Measurements from ENCODE around the gene EBP.
"Not testable (repeated sequence)": the region's sequence is repeated elsewhere in the genome, so short reads cannot be mapped to it uniquely, and the experiment has no call there.

EBP gene

DNA sequence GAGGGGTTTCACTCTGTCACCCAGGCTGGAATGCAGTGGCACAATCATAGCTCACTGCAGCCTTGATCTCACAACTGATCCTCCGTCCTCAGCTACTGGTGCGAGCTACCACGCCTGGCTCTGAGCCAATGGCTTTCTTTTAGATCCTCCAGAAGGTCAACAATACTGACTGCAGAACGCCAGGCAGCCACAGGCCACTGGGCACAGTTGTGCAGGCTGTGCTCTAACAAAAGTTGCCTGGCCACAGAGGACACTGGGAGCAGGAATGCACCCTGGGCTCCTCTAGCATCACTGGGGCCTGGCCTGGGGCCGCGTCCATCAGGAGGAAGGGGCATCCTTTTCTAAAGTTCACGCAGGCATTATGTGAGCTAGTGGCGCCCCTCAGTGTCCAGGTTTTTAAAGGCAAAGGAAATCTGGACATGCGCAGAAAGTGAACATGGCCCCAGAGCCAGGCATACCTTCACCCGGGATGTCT lies 27.7 kb upstream of the EBP start:
- DNase-seq (ENCODE audit: low read depth, low spot score) = no peak

DNA sequence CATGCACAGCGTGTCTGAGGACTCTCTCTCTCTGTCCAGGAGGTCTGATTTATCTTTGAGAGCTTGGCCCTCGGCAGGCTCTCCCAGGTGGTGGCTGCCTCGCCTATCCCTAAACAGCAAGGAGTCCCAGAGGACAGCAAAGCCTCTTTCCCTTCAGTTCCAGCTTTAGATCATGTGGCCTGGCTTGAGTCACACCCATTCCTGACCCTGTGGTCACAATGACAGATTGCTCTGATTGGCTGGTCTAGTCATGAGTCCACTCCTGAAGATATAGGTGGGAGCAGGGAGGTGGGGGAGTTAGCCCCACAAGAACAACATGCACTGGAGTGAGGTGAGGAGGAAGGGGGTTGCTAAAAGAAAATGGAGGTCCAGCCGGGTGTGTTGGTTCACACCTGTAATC lies 24.9 kb upstream of the EBP start:
- DNase-seq (ENCODE audit: low read depth, low spot score) = no peak

DNA sequence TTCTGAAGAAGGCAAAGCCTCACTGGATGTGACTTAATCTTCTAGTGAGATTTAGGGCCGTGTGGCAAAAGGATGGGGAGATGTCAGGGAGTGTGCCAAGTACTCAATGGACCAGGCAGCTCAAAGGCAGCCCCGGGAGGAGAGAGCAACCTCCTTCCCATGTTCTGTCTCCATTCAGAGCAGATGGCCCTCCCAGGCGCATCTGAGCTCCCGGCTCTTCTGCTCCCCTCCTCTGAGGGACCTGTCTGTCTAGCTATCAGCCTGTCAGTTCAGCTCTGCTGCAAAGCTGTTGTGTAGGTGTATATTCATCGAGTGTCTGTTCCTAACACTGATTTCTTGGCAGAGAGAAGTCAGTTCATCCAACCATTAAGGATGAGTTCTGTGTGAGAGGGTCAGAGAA lies 23.7 kb upstream of the EBP start:
- no peak for DNase-seq (ENCODE audit: low read depth, low spot score)

DNA sequence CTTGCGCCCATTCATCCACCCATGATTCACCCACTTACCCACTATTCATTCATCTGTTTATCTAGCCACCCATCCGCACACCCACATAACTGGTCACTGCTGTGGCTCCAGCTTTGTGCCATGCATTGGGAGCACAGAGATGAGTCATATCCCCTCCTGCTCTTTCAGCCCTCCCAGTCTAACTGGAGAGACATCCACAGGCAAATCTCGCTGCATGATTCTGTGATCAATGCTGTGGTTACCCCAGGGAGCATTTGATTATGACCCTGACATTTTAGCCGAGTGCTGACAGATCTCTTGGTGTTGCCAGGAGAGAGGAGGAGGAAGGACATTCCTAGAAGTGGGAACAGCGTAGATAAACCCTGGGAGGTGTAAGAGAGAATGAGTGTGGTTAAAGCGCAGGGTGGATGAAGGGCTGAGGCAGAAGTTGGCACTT lies 23.2 kb upstream of the EBP start:
- DNase-seq (ENCODE audit: low read depth, low spot score) = no peak

DNA sequence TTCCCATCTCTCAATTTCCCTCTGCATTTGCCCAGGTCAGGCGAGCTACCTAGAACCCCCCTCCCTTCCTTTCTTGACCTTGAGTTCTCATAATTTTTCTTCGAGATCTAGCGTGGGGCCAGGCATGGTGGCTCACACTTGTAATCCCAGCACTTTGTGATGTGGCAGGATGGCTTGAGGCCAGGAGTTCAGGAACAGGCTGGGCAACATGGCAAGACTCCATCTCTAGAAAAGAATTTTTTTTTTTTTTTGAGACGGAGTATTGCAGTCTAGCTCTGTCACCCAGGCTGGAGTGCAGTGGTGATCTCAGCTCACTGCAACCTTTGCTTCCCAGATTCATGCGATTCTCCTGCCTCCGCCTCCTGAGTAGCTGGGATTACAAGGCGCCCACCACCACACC lies 17.3 kb upstream of the EBP start:
- no peak for DNase-seq (ENCODE audit: low read depth, low spot score)

DNA sequence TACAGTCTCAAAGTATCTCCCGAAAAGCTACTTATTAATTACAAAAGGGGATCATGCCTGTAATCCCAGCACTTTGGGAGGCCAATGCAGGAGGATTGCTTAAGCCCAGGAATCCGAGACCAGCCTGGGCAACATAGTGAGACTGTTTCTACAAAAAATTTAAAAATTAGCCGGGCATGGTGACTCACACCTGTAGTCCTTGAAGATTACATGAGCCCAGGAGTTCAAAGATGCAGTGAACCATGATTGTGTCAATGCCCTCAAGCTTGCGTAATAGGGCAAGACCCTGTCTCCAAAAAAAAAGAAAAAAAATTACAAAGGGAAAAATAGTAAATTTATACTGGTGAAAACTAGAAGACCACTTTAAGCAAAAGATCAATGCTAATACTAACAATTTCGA lies 16.1 kb upstream of the EBP start:
- DNase-seq (ENCODE audit: low read depth, low spot score) = no peak

DNA sequence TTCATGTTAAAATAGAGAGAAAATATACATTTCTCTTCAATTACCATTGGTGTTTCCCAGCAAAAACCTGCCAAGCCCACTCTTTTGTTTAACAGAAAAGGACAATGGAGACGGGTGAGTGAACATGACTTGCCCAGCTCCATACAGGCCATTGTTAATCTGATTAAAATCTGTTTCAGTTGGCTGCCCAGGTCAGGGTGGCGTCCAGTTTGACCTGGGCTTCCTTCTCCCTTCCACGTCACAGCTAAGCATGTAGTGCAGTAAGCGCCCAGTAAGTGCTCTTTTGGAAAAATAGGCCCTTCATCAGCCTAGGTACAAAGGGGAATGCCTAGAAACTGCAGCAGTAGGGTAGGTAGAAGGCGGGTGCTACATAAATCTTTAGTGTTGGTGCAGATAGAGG lies 14.4 kb upstream of the EBP start:
- no peak for DNase-seq (ENCODE audit: low read depth, low spot score)

DNA sequence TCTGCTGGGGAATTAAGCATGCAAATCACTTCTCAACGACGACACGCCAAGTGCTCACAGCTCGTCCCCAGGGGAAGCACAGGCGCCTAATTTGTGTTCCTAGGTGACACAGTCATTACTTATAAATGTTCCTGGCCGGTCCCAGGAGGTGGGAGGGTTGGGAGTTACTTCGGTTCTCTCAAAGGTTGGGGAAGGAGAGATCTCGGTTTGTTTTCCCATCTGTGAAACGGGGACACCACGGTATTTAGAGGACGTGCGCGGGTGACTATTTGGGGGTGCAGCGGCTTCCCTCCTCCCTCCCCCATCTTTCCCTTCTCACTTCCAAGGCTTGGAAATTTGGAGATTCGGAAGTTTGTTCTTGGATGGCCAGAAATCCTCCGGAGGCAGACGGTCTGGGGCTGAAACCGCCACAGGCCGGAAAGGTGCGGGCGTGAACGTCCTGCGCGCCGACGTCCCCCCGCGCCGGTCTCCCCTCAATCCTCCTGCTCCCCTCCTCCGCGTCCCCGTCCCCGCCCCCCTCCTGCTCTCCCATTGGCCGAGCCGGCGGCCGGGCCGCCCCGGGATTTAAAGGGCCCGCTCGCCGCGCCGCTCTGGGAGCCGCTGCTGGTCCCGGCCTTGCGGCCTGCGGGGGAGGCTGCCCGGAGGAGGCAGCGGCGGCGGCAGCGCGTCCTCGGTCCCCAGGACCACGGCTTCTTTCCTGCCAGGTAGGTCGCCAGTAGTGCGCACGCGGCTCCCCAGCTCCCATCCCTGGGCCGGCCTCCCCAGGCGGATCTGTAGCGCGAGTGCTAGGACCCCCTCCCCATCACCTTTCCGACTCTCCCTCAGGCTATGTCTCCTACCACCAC lies 13.0 kb upstream of the EBP start, which contains the start of gene PORCN:
Gene PORCN (plus strand): TSS at position 593 of the 845 bp plus-strand sequence. CDS start 829 bp downstream, outside the sequence.
- no peak for DNase-seq (ENCODE audit: low read depth, low spot score)

DNA sequence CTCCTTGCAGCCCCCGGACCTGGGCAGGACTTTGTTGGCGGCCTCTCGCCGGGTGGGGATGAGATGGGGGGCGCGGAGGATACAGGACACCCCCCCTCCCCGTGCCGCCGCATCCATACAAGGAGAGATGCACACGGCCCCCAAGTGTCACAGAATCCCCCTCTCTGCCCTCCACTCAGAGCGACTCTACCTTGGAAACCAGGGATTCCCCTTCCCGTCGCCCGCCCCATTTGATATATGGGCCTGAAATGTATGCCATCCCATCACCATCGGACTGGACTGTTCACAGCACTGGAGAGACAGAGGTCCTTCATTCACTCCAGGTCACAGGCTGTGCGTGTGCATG lies 12.4 kb upstream of the EBP start:
- DNase-seq (ENCODE audit: low read depth, low spot score) = no peak

DNA sequence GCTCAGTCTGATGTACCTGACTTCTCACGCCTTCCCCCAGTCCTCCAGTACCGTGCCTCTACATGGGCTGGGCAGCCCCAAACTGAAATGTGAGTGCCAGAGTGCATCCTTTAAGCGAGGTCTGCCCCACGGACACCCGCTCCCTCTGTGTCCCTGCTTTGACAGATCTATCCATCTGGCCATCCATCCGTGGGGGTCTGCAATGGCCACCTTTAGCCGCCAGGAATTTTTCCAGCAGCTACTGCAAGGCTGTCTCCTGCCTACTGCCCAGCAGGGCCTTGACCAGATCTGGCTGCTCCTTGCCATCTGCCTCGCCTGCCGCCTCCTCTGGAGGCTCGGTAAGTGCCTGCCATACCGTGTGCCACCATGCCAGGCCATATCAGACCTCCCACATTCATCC lies 12.0 kb upstream of the EBP start:
- no peak for DNase-seq (ENCODE audit: low read depth, low spot score)

DNA sequence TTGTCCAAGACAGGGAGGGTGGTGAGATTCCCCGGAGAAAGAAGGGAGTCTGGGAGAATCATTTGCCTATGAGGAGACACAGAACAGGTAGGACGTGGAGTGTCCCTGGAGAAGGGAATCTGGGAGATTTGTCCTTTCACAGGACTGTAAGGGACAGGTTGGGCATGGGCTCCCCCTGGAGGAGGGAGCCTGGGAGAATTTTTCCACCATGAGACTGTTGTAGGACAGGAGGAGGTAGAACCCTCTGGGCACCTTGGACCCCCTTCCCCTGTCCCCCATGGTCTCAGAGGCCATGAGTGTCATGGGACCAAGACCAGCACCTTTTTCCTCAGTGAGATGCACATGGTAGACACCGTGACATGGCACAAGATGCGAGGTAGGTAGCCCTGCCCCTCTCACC lies 10.0 kb upstream of the EBP start:
- no peak for DNase-seq (ENCODE audit: low read depth, low spot score)

DNA sequence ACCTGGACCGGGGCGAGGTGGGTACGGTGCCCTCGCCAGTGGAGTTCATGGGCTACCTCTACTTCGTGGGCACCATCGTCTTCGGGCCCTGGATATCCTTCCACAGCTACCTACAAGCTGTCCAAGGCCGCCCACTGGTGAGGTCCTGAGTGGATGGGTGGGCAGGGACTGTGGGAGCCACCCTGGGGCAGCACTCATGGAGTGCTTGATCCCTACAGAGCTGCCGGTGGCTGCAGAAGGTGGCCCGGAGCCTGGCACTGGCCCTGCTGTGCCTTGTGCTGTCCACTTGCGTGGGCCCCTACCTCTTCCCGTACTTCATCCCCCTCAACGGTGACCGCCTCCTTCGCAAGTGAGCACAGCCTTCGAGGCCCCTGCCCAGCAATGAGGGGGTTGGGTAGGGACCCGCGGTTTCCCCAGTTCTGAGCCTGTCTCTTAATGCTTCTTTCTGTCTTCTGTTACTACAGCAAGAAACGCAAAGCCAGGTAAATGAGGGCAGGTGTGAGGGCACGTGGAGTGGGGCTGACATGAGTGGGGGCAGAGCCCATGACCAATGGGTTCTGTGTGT lies 9.2 kb upstream of the EBP start:
- DNase-seq (ENCODE audit: low read depth, low spot score) = no peak

DNA sequence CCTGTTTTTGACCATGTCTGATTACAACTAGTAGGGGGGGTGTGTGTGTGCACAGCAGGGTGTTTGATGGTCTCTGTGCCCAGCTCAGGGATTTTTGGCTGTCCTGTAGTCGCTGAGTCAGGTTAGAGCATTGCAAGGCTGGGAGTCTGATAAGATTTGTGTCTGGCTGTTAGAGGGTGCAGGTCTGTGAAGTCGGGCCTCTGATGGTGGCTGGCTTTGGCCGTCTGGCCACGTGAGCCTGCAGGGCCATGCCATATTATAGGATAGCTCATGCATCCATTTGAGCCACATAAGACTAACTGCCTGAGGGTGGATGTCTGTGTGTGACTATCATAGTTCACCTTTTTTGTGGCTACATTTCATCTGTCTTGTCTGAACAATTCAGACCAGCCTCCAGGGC lies 7.9 kb upstream of the EBP start:
- no peak for DNase-seq (ENCODE audit: low read depth, low spot score)

DNA sequence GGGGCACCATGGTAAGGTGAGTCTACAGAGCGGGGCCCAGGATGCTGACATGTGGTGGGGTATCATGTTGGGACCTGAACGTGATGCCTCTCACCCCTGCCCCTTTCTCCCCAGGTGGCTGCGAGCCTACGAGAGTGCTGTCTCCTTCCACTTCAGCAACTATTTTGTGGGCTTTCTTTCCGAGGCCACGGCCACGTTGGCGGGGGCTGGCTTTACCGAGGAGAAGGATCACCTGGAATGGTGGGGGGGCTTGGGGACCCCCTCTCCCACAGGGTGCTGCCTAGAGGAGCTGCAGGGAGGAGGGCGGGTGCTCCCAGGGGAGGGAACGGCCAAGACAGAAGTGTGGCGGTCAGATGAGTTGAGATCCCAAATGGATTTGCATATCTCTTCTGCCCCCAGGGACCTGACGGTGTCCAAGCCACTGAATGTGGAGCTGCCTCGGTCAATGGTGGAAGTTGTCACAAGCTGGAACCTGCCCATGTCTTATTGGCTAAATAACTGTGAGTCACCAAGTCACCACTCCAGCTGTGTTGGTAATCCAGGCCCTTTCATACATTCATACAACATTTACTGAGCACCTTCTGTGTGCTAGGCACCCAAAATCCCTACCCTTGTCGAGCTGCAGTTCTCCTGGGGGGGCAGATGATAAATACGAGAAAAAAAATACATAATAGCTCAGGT lies 7.3 kb upstream of the EBP start:
- no peak for DNase-seq (ENCODE audit: low read depth, low spot score)

DNA sequence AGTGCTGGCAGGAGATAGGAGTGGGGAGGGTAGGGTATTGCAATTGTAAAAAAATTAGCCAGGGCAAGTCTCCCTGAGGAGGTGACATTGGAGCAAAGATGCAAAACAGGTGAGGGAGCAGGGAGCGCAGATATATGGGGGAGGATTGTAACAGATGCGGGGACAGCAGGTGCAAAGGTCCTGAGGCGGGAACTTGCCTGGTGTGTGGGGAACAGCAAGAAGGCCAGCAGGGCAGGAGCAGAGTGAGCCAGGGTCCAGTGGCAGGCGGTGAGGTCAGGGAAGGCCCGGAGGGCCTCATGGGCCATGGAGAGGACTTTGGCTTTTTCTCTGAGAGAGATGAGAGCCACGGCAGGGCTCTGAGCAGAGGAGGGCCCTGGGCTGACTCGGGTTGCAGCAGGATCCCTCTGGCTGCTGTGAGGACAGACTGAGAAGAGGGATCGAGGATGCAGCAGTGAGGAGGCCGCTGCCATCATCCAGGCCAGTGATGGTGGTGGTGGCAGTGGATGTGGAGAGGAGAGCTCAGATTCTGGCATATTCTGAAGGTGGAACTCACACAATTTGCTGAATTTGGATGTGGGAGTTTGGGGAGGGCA lies 6.6 kb upstream of the EBP start:
- DNase-seq (ENCODE audit: low read depth, low spot score) = no peak

DNA sequence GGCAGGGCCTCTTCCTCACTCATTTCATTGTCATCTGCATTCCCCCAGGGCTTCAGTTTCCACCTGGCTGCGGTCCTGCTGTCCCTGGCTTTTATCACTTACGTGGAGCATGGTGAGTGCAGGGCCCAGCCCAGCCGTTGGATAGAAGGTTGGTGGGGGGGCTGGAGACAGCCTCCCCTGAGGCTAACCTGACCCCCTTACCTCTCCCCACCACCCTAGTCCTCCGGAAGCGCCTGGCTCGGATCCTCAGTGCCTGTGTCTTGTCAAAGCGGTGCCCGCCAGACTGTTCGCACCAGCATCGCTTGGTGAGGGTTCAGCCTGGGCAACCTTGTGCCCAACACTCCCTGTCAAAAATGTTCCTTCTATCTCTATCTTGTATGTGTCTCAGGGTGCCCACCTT lies 5.8 kb upstream of the EBP start:
- DNase-seq (ENCODE audit: low read depth, low spot score) = no peak

DNA sequence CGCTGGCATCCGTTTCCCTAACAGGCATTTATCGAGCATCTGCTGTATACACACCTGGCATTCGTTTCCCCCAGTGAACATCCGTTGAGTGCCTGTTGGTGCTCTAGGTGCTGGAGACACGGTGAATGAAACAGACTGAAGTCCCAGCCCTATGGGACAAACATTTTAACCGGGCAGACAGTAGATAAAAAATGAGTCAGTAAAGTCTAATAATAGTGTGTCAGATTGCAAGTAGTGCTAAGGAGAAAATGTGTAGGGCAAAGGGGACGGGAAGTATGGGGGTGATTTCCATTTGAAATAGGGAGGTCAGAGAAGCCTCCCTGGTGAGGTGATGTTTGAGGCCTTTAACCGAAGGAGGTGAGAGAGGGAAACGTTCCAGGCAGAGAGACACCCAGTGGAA lies 5.3 kb upstream of the EBP start:
- DNase-seq (ENCODE audit: low read depth, low spot score) = no peak

DNA sequence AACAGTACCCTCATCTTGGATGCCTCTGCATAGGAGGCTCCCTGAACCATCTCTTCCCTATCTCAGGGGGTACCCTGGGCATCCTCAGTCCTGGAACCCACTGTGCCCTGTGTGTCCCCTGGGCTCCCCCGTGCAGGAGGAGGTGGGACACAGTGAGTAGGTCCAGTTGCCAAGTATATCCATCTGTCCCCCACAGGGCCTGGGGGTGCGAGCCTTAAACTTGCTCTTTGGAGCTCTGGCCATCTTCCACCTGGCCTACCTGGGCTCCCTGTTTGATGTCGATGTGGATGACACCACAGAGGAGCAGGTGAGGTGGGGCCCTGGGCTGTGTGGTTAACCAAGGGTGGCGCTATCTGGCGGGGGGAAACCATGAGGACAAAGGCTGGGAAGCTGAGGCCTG lies 4.6 kb upstream of the EBP start:
- DNase-seq (ENCODE audit: low read depth, low spot score) = no peak

DNA sequence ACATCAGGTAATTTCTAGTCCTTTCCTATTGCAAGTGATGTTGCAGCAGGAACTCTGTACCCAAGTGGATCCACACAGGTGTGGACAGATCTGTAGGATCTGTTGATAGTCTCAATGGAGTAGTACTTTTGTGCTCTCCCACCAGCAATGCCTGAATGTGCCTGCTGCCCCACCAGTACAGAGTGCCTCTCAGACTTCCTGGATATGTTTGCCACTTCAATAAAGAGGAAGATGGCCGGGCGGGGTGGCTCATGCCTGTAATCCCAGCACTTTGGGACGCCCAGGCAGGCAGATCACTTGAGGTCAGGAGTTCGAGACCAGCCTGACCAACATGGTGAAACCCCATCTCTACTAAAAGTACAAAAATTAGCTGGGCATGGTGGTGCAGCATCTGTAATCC lies 2.1 kb upstream of the EBP start:
- DNase-seq (ENCODE audit: low read depth, low spot score) = not testable (repeated sequence)

DNA sequence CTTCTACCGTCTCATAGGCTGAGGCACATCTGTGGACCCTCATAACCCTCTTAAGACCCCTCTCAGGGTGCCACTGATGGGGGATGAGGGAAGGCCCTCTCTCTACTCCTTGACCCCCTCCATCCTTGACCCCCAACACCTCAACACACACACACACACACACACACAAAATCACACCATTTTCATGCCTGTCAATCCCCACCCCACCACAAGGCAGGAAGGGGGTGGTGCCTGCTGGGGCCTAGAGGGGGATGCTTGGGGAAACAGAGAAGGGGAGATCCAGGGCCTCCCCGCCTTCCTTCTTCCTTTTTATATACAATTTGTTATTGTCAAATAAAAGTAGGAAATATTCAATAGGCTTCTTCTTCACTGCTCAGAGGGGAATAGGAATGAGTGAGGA lies 1.2 kb upstream of the EBP start:
- no peak for DNase-seq (ENCODE audit: low read depth, low spot score)

DNA sequence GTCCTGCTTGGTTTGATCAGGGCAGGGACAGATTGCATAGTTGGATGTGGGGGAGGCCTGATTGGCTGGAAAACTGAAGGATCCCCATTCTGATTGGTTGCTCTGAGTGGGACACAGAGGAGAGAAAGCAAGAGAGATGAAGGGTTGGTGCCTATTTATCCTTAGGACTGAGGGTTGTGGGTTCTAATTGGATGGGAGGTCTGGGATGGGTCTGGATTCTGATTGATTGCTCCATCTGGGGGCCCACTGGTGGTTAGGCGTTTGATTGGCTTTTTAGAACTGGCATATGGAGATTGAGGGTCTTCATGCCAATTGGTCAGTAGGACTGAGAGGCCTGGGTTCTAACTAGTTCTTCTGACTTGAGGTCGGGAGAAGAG lies 644 bp upstream of the EBP start:
- no peak for DNase-seq (ENCODE audit: low read depth, low spot score)

DNA sequence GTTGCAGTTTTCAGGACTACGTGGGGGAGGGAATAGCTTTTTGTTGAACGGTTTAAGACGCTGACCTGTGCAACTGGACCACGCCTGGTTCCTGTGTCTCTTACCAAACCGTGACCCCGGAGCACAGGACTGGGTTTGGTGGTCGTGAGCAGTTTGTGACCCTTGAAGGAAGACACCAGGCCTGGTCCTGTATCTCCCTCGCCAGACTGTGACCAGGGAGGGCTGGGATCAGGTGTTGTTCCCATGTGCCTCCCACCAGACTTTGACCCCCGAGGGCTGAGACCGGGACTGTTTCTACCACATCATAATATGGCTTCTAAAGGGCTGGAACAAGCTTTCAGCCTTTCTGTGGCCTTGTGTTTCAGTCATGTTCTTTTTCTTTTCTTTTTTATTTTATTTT lies 683 bp downstream of the EBP start:
- no peak for DNase-seq (ENCODE audit: low read depth, low spot score)

DNA sequence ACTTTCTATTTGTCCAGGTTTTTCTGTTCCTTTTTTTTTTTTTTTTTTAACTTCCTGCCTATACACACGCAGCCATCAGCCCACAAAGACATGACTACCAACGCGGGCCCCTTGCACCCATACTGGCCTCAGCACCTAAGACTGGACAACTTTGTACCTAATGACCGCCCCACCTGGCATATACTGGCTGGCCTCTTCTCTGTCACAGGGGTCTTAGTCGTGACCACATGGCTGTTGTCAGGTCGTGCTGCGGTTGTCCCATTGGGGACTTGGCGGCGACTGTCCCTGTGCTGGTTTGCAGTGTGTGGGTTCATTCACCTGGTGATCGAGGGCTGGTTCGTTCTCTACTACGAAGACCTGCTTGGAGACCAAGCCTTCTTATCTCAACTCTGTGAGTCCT lies 2.1 kb downstream of the EBP start:
- no peak for DNase-seq (ENCODE audit: low read depth, low spot score)
